WTC11 (cell line): ENCODE results near the gene ENTHD1.

Experiments used
- SP1 ChIP-seq: sonication (generic); formaldehyde crosslinking; conservative IDR thresholded peaks from 2 replicates; pipeline ENCODE4 v1.8.1; 2022; ENCODE audit warnings: missing genetic modification reagents
- USF1 ChIP-seq: sonication (generic); formaldehyde crosslinking; IDR thresholded peaks from 2 replicates; pipeline ENCODE4 v1.8.0; 2022; ENCODE audit warnings: mild to moderate bottlenecking, missing genetic modification reagents
- TF ChIP-seq, protein P1 (sequence below): sonication (generic); formaldehyde crosslinking; IDR thresholded peaks from 2 replicates; pipeline ENCODE4 v1.8.0; 2022; ENCODE audit warnings: mild to moderate bottlenecking, missing genetic modification reagents

- no peak for TF ChIP-seq USF1 (CRISPR knock-in tag)
- TF ChIP-seq, protein P1, sequence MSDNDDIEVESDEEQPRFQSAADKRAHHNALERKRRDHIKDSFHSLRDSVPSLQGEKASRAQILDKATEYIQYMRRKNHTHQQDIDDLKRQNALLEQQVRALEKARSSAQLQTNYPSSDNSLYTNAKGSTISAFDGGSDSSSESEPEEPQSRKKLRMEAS (CRISPR knock-in tag): no peak
- no peak for TF ChIP-seq SP1 (CRISPR knock-in tag)
These were observed 173.8 kb downstream of the ENTHD1 start for GRCh38 chr22:39719559-39720450.
